Measurements from ENCODE around the gene CEP112. TPM values are rescaled to one million over a fixed set of nuclear protein-coding genes. Genes with fewer than 3 reads are reported as not detected.

Gene CEP112
- total and polyA plus RNA-seq, 2 donors (not counting 3 experiments of a cell fraction or from before 2014, with no cell fraction given): 1.5 to 25.3 TPM

DNA sequence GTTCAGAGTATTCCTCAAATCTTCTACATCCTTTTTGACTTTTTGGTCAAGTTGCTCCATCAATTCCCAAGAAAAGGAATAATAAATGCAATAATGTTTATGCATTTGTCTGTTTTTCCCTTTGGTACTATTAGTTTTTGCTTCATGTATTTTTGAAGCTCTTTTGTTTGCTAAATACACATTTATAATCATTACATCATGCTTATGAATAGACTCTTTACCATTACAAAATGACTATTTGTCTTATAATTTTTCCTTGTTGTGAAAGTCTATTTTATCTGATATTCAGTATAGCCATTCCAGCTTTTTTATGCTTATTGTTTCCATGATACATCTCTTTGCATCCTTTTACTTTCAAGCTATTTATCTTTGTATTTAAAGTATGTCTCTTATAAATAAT, 41.2 kb downstream of the CEP112 start:
- H3K27me3 ChIP-seq (ENCODE audit: control insufficient read depth in 2 of 2, insufficient read depth in 2 of 2, low read length in 2 of 2): no peaks in the 10 kb centered on the region
- no peaks in the 10 kb centered on the region for H4K20me1 ChIP-seq (replicated peaks; ENCODE audit: control insufficient read depth, extremely low read depth, insufficient read depth, low read length)
- H2AFZ ChIP-seq (ENCODE audit: low read depth, low read length): no peak overlapping the region
- CTCF ChIA-PET: interaction anchor here (1.3 kb wide), 2 partner anchors 15 to 919 kb away, joined by 5 to 6 read pairs; no protein-coding TSS in a partner anchor
- POLR2A ChIA-PET: no interaction called here
- no peaks in the 10 kb centered on the region for H3K9me1 ChIP-seq (replicated peaks; ENCODE audit: control insufficient read depth, extremely low read depth, insufficient read depth, low read length)
- H3K79me2 ChIP-seq (ENCODE audit: control insufficient read depth, insufficient read depth, low read length): no peaks in the 10 kb centered on the region
- FAIRE-seq (no peak), DNase-seq (ENCODE audit: low read depth, low spot score) (no peak)
- H3K4me1 ChIP-seq (ENCODE audit: control insufficient read depth, extremely low read depth, insufficient read depth, low read length): no peaks in the 10 kb centered on the region
- H3K4me2 ChIP-seq (ENCODE audit: insufficient read depth, low read length): no peak overlapping the region
- no peak overlapping the region for H3K4me3 ChIP-seq (replicated peaks in 1 of 3; ENCODE audit: insufficient read depth in 1 of 3, low read depth in 1 of 3, low read length in 3 of 3)
- no peaks in the 10 kb centered on the region for H3K9me3 ChIP-seq (replicated peaks; ENCODE audit: control insufficient read depth, insufficient read depth, low read length)
- no peaks in the 10 kb centered on the region for H3K36me3 ChIP-seq (ENCODE audit: control insufficient read depth in 2 of 2, extremely low read depth in 1 of 2, insufficient read depth in 2 of 2, low read length in 2 of 2)
- intact Hi-C loops (cut with micrococcal nuclease) (no loop called here), dilution Hi-C loops (cut with MboI; ENCODE audit: extremely low pct_ligation_motif_present, low sequenced_read_pairs) (no loop called here)
- H3K9ac ChIP-seq (replicated peaks; ENCODE audit: extremely low read depth, insufficient read depth, low read length): no peak overlapping the region
- H3K27ac ChIP-seq (ENCODE audit: insufficient read depth, low read depth, low read length): no peak overlapping the region
- TF ChIP-seq JUN (IDR thresholded peaks at IDR 0.05; ENCODE audit: borderline replicate concordance, insufficient read depth, insufficient read length, low read depth) (no peak), GATA2 (IDR thresholded peaks at IDR 0.05; ENCODE audit: insufficient read depth, insufficient read length, low read depth, low read length) (no peak)
- BruUV-seq (replicated peaks): no TSS peak

DNA sequence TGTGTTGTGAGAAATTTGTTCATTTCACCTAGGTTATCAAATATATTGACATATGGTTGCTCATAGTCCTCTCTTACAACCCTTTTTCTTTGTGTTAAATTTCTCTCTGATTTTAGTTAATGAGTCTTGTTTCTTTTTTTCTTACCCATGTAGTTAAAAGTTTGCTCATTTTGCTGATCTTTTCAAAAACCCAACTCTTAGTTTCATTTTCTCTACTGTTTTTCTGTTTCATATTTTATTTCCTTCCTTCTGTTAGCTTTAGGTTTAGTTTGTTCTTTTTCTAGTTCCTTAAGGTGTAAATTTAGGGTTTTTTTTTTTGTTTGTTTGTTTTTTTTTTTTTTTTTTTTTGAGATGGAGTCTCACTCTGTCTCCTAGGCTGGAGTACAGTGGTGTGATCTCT, 42.4 kb downstream of the CEP112 start:
- intact Hi-C loops (cut with micrococcal nuclease) (no loop called here), dilution Hi-C loops (cut with MboI; ENCODE audit: extremely low pct_ligation_motif_present, low sequenced_read_pairs) (no loop called here)
- no peaks in the 10 kb centered on the region for H3K36me3 ChIP-seq (ENCODE audit: control insufficient read depth in 2 of 2, extremely low read depth in 1 of 2, insufficient read depth in 2 of 2, low read length in 2 of 2)
- FAIRE-seq (no peak), DNase-seq (ENCODE audit: low read depth, low spot score) (no peak)
- H3K27me3 ChIP-seq (ENCODE audit: control insufficient read depth in 2 of 2, insufficient read depth in 2 of 2, low read length in 2 of 2): no peaks in the 10 kb centered on the region
- no peaks in the 10 kb centered on the region for H3K9me1 ChIP-seq (replicated peaks; ENCODE audit: control insufficient read depth, extremely low read depth, insufficient read depth, low read length)
- ChIA-PET POLR2A (interaction anchor here (0.6 kb wide), 1 partner anchor 629 kb away, joined by 3 read pairs; no protein-coding TSS in a partner anchor), CTCF (no interaction called here)
- H2AFZ ChIP-seq (ENCODE audit: low read depth, low read length): no peak overlapping the region
- BruUV-seq (replicated peaks): no TSS peak
- H3K4me3 ChIP-seq (replicated peaks in 1 of 3; ENCODE audit: insufficient read depth in 1 of 3, low read depth in 1 of 3, low read length in 3 of 3): no peak overlapping the region
- H3K4me1 ChIP-seq (ENCODE audit: control insufficient read depth, extremely low read depth, insufficient read depth, low read length): no peaks in the 10 kb centered on the region
- H3K9me3 ChIP-seq (replicated peaks; ENCODE audit: control insufficient read depth, insufficient read depth, low read length): no peaks in the 10 kb centered on the region
- no peak overlapping the region for H3K4me2 ChIP-seq (ENCODE audit: insufficient read depth, low read length)
- H3K79me2 ChIP-seq (ENCODE audit: control insufficient read depth, insufficient read depth, low read length): no peaks in the 10 kb centered on the region
- H3K9ac ChIP-seq (replicated peaks; ENCODE audit: extremely low read depth, insufficient read depth, low read length): no peak overlapping the region
- H3K27ac ChIP-seq (ENCODE audit: insufficient read depth, low read depth, low read length): no peak overlapping the region
- no peaks in the 10 kb centered on the region for H4K20me1 ChIP-seq (replicated peaks; ENCODE audit: control insufficient read depth, extremely low read depth, insufficient read depth, low read length)
- TF ChIP-seq, protein P1, sequence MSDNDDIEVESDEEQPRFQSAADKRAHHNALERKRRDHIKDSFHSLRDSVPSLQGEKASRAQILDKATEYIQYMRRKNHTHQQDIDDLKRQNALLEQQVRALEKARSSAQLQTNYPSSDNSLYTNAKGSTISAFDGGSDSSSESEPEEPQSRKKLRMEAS (IDR thresholded peaks at IDR 0.05; ENCODE audit: insufficient read depth, insufficient read length): no peak
- TF ChIP-seq GATA2 (IDR thresholded peaks at IDR 0.05; ENCODE audit: insufficient read depth, insufficient read length, low read depth, low read length) (no peak), POLR2AphosphoS5 (IDR thresholded peaks at IDR 0.05; ENCODE audit: insufficient read depth, low read depth, low read length) (no peak), FOS (IDR thresholded peaks at IDR 0.05; ENCODE audit: borderline replicate concordance, insufficient read depth, low read length) (no peak), MYC (IDR thresholded peaks at IDR 0.05; ENCODE audit: low read depth, low read length) (no peak), EZH2 (IDR thresholded peaks at IDR 0.05; ENCODE audit: borderline replicate concordance, low read depth, low read length, severe bottlenecking) (no peak), JUN (IDR thresholded peaks at IDR 0.05; ENCODE audit: borderline replicate concordance, insufficient read depth, insufficient read length, low read depth) (no peak), POLR2A (IDR thresholded peaks at IDR 0.05; ENCODE audit: low read depth, low read length) (no peak)
- TF ChIP-seq, protein P2, sequence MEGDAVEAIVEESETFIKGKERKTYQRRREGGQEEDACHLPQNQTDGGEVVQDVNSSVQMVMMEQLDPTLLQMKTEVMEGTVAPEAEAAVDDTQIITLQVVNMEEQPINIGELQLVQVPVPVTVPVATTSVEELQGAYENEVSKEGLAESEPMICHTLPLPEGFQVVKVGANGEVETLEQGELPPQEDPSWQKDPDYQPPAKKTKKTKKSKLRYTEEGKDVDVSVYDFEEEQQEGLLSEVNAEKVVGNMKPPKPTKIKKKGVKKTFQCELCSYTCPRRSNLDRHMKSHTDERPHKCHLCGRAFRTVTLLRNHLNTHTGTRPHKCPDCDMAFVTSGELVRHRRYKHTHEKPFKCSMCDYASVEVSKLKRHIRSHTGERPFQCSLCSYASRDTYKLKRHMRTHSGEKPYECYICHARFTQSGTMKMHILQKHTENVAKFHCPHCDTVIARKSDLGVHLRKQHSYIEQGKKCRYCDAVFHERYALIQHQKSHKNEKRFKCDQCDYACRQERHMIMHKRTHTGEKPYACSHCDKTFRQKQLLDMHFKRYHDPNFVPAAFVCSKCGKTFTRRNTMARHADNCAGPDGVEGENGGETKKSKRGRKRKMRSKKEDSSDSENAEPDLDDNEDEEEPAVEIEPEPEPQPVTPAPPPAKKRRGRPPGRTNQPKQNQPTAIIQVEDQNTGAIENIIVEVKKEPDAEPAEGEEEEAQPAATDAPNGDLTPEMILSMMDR (IDR thresholded peaks at IDR 0.05; ENCODE audit: extremely low read depth in 1 of 2, insufficient read depth in 1 of 2, low read depth in 1 of 2, low read length in 2 of 2): no peak

Data from endothelial cell of umbilical vein (primary cell).